ENCODE data around the gene DYSF. TPM values are rescaled to one million over a fixed set of nuclear protein-coding genes. Genes with fewer than 3 reads are reported as not detected.

DYSF gene
- total RNA-seq, 1 donor from 2014 or later: 72.0 TPM

GRCh38 chr2:71607151-71607889 is 154.0 kb downstream of the DYSF start:
- peak; percentile 54 for DNase-seq (ENCODE audit: extremely low spot score, unreplicated experiment)
- H3K4me1 Mint-ChIP-seq (ENCODE audit: unreplicated experiment): no peaks in the 10 kb centered on the region
- H3K9me3 Mint-ChIP-seq (ENCODE audit: unreplicated experiment): no peaks in the 10 kb centered on the region
- no peak overlapping the region for H3K4me3 Mint-ChIP-seq (ENCODE audit: unreplicated experiment)
- H3K27me3 Mint-ChIP-seq (ENCODE audit: unreplicated experiment): no peaks in the 10 kb centered on the region
- H3K27ac Mint-ChIP-seq (ENCODE audit: unreplicated experiment): no peak overlapping the region
- TF ChIP-seq CTCF (IDR thresholded peaks at IDR 0.05): no peak
- H3K36me3 Mint-ChIP-seq (ENCODE audit: unreplicated experiment): no peaks in the 10 kb centered on the region

- H3K36me3 Mint-ChIP-seq (ENCODE audit: unreplicated experiment): no peaks in the 10 kb centered on the region
- DNase-seq (ENCODE audit: extremely low spot score, unreplicated experiment): peak; percentile 48
- no peak overlapping the region for H3K4me3 Mint-ChIP-seq (ENCODE audit: unreplicated experiment)
- no peaks in the 10 kb centered on the region for H3K27me3 Mint-ChIP-seq (ENCODE audit: unreplicated experiment)
- no peak for TF ChIP-seq CTCF (IDR thresholded peaks at IDR 0.05)
- H3K9me3 Mint-ChIP-seq (ENCODE audit: unreplicated experiment): no peaks in the 10 kb centered on the region
- peak overlapping the region; percentile 16 for H3K27ac Mint-ChIP-seq (ENCODE audit: unreplicated experiment)
- H3K4me1 Mint-ChIP-seq (ENCODE audit: unreplicated experiment): no peaks in the 10 kb centered on the region
Observed at GRCh38 chr2:71608034-71608433, 154.7 kb downstream of the DYSF start.

GRCh38 chr2:71608441-71608840 is 155.1 kb downstream of the DYSF start:
- DNase-seq (ENCODE audit: extremely low spot score, unreplicated experiment): peak; percentile 67
- Mint-ChIP-seq H3K27me3 (ENCODE audit: unreplicated experiment) (no peaks in the 10 kb centered on the region), H3K36me3 (ENCODE audit: unreplicated experiment) (peaks cover 2% of the 10 kb centered on the region), H3K4me1 (ENCODE audit: unreplicated experiment) (no peaks in the 10 kb centered on the region), H3K9me3 (ENCODE audit: unreplicated experiment) (no peaks in the 10 kb centered on the region), H3K4me3 (ENCODE audit: unreplicated experiment) (no peak overlapping the region), H3K27ac (ENCODE audit: unreplicated experiment) (no peak overlapping the region)
- no peak for TF ChIP-seq CTCF (IDR thresholded peaks at IDR 0.05)

GRCh38 chr2:71609029-71609428 is 155.7 kb downstream of the DYSF start:
- Mint-ChIP-seq H3K36me3 (ENCODE audit: unreplicated experiment) (peaks cover 3% of the 10 kb centered on the region), H3K4me1 (ENCODE audit: unreplicated experiment) (no peaks in the 10 kb centered on the region), H3K27me3 (ENCODE audit: unreplicated experiment) (no peaks in the 10 kb centered on the region), H3K4me3 (ENCODE audit: unreplicated experiment) (no peak overlapping the region), H3K9me3 (ENCODE audit: unreplicated experiment) (no peaks in the 10 kb centered on the region), H3K27ac (ENCODE audit: unreplicated experiment) (no peak overlapping the region)
- DNase-seq (ENCODE audit: extremely low spot score, unreplicated experiment): peak; percentile 75
- TF ChIP-seq CTCF (IDR thresholded peaks at IDR 0.05): no peak

- no peak for TF ChIP-seq CTCF (IDR thresholded peaks at IDR 0.05)
- H3K27me3 Mint-ChIP-seq (ENCODE audit: unreplicated experiment): no peaks in the 10 kb centered on the region
- DNase-seq (ENCODE audit: extremely low spot score, unreplicated experiment): peak; percentile 42
- peaks cover 3% of the 10 kb centered on the region for H3K36me3 Mint-ChIP-seq (ENCODE audit: unreplicated experiment)
- H3K27ac Mint-ChIP-seq (ENCODE audit: unreplicated experiment): no peak overlapping the region
- H3K9me3 Mint-ChIP-seq (ENCODE audit: unreplicated experiment): no peaks in the 10 kb centered on the region
- H3K4me3 Mint-ChIP-seq (ENCODE audit: unreplicated experiment): no peak overlapping the region
- H3K4me1 Mint-ChIP-seq (ENCODE audit: unreplicated experiment): peaks cover under 1% of the 10 kb centered on the region
Observed at GRCh38 chr2:71609441-71609840, 156.1 kb downstream of the DYSF start.

All from osteocyte (in vitro differentiated cells).